Erythroblast (primary cell): ENCODE results near the gene CEP104.

Experiments
- DNase-seq, 2 experiments: peaks; one replicate each; lab custom pipeline; 2025; lab: John Stamatoyannopoulos, UW
- GATA1 ChIP-seq: IDR thresholded peaks from 2 replicates; pipeline ENCODE4 v1.6.1; 2011; ENCODE audit warnings: low read depth, mild to moderate bottlenecking, control low read depth, low read length, moderate library complexity
- POLR2A ChIP-seq: IDR thresholded peaks from 2 replicates; pipeline ENCODE4 v1.6.1; 2011; ENCODE audit warnings: mild to moderate bottlenecking, low read length

Gene CEP104

DNA sequence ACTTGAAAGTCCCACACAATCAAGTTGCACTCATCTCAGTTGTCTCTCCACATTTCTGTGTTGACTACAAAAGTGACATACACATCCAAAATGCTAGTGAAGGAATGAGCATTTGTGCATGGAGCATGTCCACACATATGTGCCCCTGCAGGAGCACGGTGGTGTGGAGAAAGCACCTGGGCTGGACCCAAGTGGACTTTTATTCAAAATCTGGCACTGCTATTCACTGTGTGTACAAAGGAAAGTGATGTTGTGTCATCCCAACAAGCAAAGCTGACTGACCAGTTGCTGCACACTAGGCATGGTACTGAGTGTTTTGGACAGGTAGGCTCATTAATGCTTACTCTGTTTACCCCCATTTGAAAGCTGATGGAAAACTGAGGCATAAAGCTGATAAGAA lies 19.3 kb downstream of the CEP104 start:
- DNase-seq, result no peak

DNA sequence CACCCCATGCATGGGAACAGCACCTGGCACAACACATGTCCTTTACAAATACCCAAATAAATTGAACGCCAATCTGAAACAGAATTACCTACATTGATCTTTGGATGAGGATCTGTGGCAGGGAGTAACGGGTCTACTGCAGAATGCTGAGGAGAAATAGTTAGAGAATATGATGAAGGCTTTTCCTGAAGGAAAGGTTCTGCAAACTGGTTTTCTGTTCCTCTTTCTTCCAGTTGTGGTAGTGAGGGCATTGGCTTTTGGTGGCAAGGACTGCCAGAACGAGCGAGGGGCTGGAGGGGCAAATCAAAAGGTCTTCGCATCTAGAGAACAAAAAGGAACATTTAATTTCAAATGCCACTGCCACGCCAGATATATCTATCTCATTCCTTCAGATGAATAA lies 19.8 kb downstream of the CEP104 start:
- TF ChIP-seq POLR2A (no peak), GATA1 (no peak)
- no peak for DNase-seq

More for the DNA sequence above, 19.3 kb downstream of the CEP104 start:
- TF ChIP-seq POLR2A, result no peak
- TF ChIP-seq GATA1, result no peak

DNA sequence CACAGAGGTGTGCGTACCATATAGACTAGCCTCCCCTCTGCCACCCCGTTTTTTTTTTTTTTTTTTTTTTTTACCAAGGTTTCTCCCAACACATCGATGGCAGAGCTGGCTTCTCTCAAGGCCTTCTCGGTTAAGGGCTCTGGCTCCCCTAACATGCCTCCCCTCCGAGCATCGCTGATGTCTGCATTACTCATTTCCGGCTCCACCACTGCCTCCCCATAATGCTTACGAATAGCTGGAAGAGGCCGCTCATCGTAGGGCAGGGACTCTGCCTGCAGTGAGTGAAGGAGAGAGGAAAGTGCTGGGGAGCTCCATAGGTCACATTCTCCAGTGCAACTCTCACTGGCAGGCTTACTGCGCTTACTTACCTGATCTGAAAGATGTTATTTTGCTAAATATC lies 20.6 kb downstream of the CEP104 start:
- no peak for DNase-seq
- TF ChIP-seq POLR2A (no peak), GATA1 (no peak)

DNA sequence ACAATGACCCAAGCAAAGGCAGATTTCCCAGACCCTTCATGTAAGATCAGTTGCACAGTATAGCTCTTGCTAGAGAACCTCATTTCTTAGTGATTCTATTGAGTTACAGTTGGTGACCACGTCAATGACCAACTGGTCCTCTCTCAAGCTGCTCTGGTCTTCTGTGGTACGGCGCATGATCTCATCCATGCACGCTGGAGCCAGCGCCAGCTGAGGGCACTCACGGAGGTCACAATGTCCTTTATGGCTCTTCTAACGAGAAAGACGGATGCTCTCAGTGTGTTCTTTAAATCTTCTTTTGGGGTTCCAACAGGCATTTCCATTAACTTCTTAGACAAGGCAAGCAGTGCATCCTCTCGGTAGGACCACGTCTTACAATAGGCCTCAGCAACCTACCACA lies 22.3 kb downstream of the CEP104 start:
- TF ChIP-seq GATA1 (no peak), POLR2A (no peak)
- no peak for DNase-seq

DNA sequence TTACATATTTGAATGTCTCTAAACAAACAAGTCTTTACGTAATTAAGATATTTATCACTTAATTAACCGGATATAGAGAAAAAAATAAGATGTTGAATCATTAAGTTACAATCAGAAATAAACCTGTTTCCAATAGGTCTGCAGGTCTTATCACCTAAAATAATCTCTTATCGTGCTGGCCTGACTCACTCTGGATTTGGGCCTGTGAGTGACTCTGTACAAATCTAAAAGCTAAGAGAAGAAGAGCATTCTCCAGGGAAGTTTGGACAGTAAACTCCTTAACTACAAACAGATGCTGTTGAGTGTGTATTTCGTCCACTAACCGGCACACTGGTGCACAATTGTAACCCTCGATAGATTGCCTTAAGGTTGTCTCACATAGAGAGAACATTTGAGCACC lies 25.3 kb downstream of the CEP104 start:
- TF ChIP-seq GATA1 (no peak), POLR2A (no peak)
- DNase-seq, result no peak

DNA sequence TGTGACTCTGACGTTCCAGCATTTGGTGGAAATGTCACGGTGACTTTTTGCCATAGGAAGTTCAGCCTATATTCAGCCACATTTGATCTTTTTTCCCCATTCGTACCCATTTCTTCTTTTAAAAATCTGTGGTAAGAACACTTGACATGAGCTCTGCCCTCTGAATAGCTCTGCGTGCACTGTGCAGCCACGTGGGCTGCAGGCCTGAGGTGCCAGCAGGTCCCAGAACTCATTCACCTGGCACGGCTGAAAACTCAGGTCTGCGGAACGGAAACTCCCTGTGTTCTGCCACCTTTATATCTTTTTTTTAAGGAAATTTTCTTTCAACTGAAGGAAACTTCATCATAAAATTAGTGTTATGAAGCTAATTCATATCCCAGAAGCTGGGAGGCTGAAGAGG lies 28.6 kb downstream of the CEP104 start:
- TF ChIP-seq POLR2A, result no peak
- TF ChIP-seq GATA1, result no peak
- DNase-seq, result no peak

DNA sequence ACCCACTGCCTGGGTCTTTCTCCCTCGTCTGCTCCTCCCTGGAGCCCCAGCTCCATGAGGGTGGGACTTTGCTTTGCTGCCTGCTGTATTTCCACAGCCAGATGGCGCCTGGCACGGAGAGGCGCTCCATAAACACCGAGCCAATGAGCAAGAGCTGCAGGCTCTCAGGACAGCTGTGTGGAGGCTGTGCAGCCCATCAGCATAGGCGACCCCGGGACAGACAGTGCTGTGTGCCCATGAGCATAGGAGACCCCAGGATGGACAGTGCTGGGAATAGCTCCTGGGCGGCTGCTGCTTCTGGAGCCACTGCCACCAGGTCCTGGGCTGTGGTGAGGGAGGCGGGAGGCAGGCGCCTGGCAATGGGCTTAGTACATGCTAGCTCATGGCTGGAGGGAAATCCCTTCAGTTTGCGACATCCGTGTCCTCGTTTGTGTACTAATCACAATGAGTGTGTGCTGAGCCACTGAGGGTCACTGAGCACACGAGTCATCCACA lies 29.2 kb downstream of the CEP104 start:
- no peak for DNase-seq

DNA sequence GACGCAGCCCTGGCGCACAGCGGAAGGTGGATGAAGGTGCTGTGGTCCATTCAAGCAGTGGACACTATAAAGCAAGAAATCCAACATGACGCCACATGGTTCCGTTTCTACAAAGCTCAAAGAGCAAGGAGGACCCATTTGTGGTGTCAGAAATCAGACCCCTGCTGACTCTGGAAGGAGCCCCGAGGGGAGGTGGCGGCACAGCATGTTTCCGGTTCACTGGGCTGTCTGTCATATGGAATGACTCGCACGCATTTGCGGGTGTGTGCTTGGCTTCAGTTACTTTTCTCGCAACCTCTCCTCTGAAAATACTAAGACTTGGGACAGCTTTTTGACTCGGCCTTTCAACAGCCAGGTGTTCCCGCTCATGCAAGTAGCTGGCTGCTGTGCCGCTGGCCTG lies 31.7 kb downstream of the CEP104 start:
- TF ChIP-seq GATA1 (no peak), POLR2A (no peak)
- DNase-seq, result no peak

More for the DNA sequence above, 29.2 kb downstream of the CEP104 start:
- TF ChIP-seq POLR2A (no peak), GATA1 (no peak)

DNA sequence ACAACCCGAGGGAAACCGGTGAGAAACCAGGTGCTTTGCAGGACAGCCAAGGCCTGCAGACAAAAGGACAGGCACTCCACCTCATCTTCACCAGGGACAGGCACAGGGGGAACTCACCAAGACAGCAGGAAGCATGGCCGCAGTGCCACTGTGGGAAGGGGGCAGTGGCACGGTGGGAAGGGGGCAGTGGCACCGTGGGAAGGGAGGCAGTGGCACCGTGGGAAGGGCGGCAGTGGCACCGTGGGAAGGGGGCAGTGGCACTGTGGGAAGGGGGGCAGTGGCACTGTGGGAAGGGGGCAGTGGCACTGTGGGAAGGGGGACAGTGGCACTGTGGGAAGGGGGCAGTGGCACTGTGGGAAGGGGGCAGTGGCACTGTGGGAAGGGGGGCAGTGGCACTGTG lies 32.4 kb downstream of the CEP104 start:
- TF ChIP-seq POLR2A (no peak), GATA1 (no peak)
- DNase-seq, result no peak

DNA sequence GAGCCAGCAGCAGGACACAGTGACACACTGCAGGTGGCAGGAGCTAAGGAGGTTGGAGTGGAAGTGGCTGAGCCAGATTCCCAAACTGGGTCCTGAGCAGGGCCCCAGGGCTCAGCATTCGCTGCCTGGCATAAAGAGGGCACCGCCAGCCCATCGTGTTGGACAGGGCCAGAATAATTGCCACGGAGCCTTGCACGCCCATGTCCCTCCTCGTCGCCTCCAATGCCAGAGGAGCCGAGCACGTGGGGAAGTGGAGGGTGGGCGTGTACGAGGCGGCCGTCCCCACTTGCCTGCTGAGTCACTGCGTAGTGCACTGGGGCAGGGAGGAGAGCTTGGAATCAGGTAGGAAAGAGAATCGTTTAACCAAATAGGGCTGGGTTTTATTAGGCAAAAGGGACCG lies 34.6 kb downstream of the CEP104 start:
- TF ChIP-seq GATA1, result no peak
- TF ChIP-seq POLR2A, result no peak
- DNase-seq, result no peak

DNA sequence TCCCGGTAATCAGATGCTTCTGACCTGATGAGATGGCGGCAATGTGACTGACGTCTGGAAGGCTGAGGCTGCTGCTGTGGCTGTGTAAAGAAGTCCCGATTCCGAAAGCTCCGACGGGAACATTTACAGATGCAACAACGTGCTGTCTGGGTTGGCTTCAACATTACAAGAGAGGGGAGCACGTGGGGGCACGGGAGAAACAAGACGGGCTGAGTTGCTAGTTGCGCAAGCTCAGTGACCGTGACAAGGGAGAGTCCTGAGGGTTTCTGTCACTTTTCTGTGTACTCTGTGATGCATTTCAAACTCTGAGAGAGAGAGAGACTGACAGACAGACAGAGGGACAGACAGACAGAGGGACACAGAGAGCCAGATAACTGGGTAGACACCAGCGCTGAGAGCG lies 35.1 kb downstream of the CEP104 start:
- no peak for DNase-seq
- TF ChIP-seq GATA1 (no peak), POLR2A (no peak)

DNA sequence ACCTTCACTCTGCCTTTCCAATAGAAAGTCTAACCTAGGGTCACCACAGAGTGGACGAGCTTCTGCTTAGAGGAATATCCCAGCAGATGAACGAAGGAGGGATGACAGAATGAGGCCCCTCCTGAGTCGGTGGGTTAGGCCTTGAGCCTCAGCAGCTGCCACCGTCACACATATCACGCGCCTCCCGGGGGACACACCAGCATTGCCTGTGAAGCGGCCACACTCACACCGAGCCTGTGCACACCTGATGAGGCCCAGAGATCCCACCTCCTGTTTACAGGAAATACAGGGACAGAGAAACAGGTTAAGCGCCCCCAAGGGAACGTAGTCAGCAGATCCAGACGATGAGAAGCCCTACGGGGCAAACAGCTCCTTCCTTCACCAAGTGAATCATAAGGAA lies 35.6 kb downstream of the CEP104 start:
- TF ChIP-seq POLR2A, result no peak
- TF ChIP-seq GATA1, result no peak
- no peak for DNase-seq

DNA sequence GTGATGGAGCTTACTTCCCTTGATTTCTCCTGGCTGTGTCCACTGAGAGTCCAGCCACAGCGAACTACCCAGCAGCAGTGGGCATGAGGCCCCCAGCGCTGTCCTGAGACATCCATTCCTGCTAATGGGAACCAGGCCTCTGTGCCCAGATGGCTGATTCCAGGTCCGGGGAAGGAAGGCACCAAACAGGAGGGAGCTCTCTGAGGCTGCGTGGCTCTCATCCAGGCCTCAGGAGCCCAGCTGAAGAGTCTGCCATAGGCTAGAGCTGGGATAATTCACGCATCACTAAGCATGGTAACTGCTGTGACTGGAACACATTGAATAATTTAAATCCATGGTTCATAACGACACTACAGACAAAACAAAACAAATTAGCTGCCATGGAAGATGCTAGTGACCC lies 36.0 kb downstream of the CEP104 start:
- no peak for TF ChIP-seq GATA1
- no peak for TF ChIP-seq POLR2A

DNA sequence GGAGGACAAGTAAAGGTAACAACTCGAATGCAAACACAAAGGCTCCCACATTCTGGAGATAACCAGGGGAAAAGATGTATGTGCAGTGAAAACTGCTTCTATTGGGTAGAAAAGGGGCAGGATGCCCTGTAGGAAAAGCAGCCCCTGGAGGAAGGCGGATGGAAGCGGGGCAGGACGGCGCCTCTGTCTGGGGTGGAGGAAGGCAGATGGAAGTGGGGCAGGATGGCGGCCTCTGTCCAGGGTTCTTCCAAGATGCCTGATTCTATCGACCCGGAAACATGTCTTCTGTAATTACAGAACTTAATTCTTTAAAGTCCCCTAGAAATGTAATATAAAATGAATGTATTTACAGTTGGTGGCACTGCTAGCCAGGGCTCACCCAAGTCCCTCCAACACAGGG lies 36.7 kb downstream of the CEP104 start:
- TF ChIP-seq GATA1 (no peak), POLR2A (no peak)
- DNase-seq, result no peak

More for the DNA sequence above, 36.0 kb downstream of the CEP104 start:
- no peak for DNase-seq

DNA sequence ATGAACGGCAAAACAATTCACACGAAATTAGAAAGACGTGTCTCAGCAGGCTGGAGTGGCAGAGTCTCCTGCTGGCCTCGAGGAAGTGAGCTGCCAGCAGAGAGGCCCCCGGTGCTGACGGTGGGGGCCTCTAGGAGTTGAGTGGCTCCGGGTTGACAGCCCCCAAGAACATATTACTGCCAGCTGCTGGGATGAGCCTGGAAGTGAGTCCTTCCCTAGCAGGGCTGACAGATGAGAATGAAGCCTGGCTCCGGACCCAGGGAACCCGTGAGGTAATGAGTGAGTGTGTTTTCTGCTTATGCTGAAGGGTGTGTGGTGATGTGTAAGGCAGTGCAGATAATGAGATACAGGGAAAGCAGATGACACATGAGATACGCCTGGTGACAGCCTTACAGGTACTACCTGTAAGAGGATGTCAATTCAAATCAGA lies 37.2 kb downstream of the CEP104 start:
- TF ChIP-seq GATA1 (no peak), POLR2A (no peak)
- no peak for DNase-seq

DNA sequence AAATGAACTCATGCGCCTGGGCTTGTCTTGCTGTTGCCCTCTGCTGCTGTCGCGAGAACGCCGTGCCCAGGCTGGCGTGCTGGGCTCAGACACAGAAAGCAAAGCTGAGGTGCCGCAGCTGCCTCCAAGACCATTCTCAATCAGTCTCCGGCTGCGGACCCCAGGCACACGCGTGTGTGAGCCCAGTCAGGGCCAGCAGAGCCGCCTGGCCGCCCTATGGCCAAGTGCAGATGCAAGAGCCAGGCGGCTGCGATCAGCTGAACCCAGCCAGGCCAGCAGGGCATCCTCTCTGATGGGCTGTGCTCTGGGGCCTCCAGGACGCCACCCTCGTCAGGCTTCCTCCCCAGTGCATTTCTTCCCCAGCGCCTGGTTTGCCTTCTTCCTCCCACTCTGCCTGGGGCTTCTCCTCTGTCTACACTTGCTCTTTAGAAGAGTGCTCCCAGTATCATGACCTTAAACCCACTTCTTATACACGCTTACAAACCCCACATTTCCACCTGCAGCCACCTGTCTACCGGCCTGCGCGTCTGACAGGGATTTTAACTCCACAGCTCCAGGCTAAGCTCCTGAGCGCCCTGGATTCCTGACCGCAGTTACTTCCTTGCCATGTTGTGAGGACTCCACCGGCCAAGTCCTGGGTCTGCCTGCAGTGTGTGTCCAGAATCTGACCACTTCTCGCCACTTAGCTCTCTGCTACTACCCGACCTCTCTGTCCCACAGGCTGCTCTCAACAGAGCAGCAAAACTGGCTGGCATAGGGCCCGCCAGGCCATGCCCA lies 39.0 kb downstream of the CEP104 start:
- TF ChIP-seq POLR2A (no peak), GATA1 (no peak)
- DNase-seq, result no peak
